Osteoblast (primary cell): ENCODE measurements around the gene ADARB2. TPM values are rescaled to one million over a fixed set of nuclear protein-coding genes. Genes with fewer than 3 reads are reported as not detected.
A peak's percentile ranks its signal among the peaks of the same experiment; 100 is the strongest.

Source experiments
- DNase-seq: peaks from one replicate; pipeline ENCODE4 v3.0.0; 2011; ENCODE audit warnings: low spot score, mixed read lengths; ENCODE audit not compliant: insufficient read length; ENCODE audit errors: missing footprints
- H2AFZ ChIP-seq: 2 replicates; pipeline ENCODE4 v1.6.0; 2011; ENCODE audit warnings: mild to moderate bottlenecking, low read length
- H3K27ac ChIP-seq: 2 replicates; pipeline ENCODE4 v1.5.1; 2011; ENCODE audit warnings: mild to moderate bottlenecking, low read depth, low read length, moderate library complexity
- H3K27me3 ChIP-seq: 2 replicates; pipeline ENCODE4 v1.6.0; 2012; ENCODE audit warnings: mild to moderate bottlenecking, control low read depth, inconsistent platforms, low read length, moderate library complexity; ENCODE audit not compliant: insufficient read depth
- H3K36me3 ChIP-seq: 2 replicates; pipeline ENCODE4 v1.5.1; 2011; ENCODE audit warnings: mild to moderate bottlenecking, low read length, control low read depth, moderate library complexity; ENCODE audit not compliant: insufficient read depth
- H3K4me1 ChIP-seq: 2 replicates; pipeline ENCODE4 v1.5.1; 2011; ENCODE audit warnings: mild to moderate bottlenecking, low read length, control low read depth, moderate library complexity; ENCODE audit not compliant: insufficient read depth
- H3K4me2 ChIP-seq: 2 replicates; pipeline ENCODE4 v1.6.0; 2011; ENCODE audit warnings: mild to moderate bottlenecking, low read length; ENCODE audit not compliant: insufficient read depth
- H3K4me3 ChIP-seq: fragments of 200-600 bp; sonication (generic); 3 replicates; pipeline ENCODE4 v1.5.1; 2012; ENCODE audit warnings: mild to moderate bottlenecking, low read length, inconsistent platforms; ENCODE audit not compliant: insufficient read depth
- H3K79me2 ChIP-seq: 2 replicates; pipeline ENCODE4 v1.6.0; 2012; ENCODE audit warnings: mild to moderate bottlenecking, low read length, control low read depth, inconsistent platforms; ENCODE audit not compliant: insufficient read depth
- H3K9me3 ChIP-seq: 2 replicates; pipeline ENCODE4 v1.5.1; 2011; ENCODE audit warnings: low read depth, low read length, control low read depth
- H4K20me1 ChIP-seq: 2 replicates; pipeline ENCODE4 v1.6.0; 2012; ENCODE audit warnings: mild to moderate bottlenecking, low read length, control low read depth; ENCODE audit not compliant: insufficient read depth
- CTCF ChIP-seq: IDR thresholded peaks from 2 replicates; pipeline ENCODE4 v1.5.1; 2011; ENCODE audit warnings: mild to moderate bottlenecking, low read depth, low read length, moderate library complexity; ENCODE audit errors: extremely low read depth
- total RNA-seq: library from RNA; depleted of rRNA; stranded (reverse); fragments of >200 nt; gene quantifications from 2 replicates; pipeline ENCODE4 v1.2.3, GENCODE V29; 2012

ADARB2 gene
- total RNA-seq, 1 donor, result not detected

GRCh38 chr10:1534820-1535219 is 202.5 kb downstream of the ADARB2 start:
- Histone ChIP-seq H3K27me3 (no peaks in the 10 kb centered on the region), H4K20me1 (no peaks in the 10 kb centered on the region), H2AFZ (no peak overlapping the region), H3K9me3 (no peaks in the 10 kb centered on the region), H3K4me1 (no peaks in the 10 kb centered on the region), H3K79me2 (no peaks in the 10 kb centered on the region), H3K36me3 (no peaks in the 10 kb centered on the region), H3K4me2 (no peak overlapping the region), H3K27ac (no peak overlapping the region), H3K4me3 (no peak overlapping the region)
- peak; percentile 6 for DNase-seq
- no peak for TF ChIP-seq CTCF

- TF ChIP-seq CTCF, result no peak
- H3K27ac ChIP-seq, result no peak overlapping the region
- no peaks in the 10 kb centered on the region for H3K79me2 ChIP-seq
- H3K4me3 ChIP-seq, result no peak overlapping the region
- H3K4me1 ChIP-seq, result no peaks in the 10 kb centered on the region
- no peak overlapping the region for H2AFZ ChIP-seq
- H3K9me3 ChIP-seq, result no peaks in the 10 kb centered on the region
- no peaks in the 10 kb centered on the region for H3K27me3 ChIP-seq
- H4K20me1 ChIP-seq, result no peaks in the 10 kb centered on the region
- H3K36me3 ChIP-seq, result no peaks in the 10 kb centered on the region
- peak; percentile 67 for DNase-seq
- no peak overlapping the region for H3K4me2 ChIP-seq
These were observed 204.7 kb downstream of the ADARB2 start for GRCh38 chr10:1532636-1533035.

GRCh38 chr10:1531883-1532597 is 205.3 kb downstream of the ADARB2 start:
- Histone ChIP-seq H3K27ac (no peak overlapping the region), H3K79me2 (no peaks in the 10 kb centered on the region), H3K4me3 (no peak overlapping the region), H2AFZ (no peak overlapping the region), H3K36me3 (no peaks in the 10 kb centered on the region), H4K20me1 (no peaks in the 10 kb centered on the region), H3K4me1 (no peaks in the 10 kb centered on the region), H3K4me2 (no peak overlapping the region), H3K9me3 (no peaks in the 10 kb centered on the region), H3K27me3 (no peaks in the 10 kb centered on the region)
- peak; percentile 3 for DNase-seq
- TF ChIP-seq CTCF, result no peak

DNA sequence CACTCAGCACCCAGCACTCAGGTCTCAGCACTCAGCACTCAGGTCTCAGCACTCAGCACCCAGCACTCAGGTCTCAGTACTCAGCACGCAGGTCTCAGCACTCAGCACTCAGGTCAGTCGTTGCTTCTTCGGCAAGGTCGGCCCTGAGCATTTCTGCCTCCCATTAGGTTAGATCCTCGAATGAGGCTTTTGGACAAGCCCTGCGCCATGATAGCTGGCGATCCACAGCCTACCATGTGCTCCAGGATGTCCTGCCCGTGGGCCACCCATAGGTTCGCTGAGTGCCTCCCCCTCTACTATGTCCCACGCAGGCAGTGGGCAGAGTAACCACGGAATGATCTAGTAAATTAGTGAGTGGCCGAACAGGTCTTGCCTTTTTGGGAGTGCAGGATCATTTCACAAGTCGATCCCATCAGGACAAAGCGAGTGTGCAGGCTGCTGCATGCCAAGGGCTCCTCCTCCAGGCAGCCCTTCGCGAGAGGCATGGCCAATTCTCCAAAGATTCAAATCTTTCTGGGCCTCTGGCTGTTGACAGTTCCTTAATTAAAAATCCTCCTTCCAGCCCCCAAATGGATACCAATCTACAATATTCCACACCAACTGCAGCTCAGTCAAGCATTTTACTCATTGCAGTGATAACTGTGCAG is 206.3 kb downstream of the ADARB2 start:
- no peak overlapping the region for H3K4me3 ChIP-seq
- H3K4me1 ChIP-seq, result no peaks in the 10 kb centered on the region
- no peak overlapping the region for H2AFZ ChIP-seq
- no peaks in the 10 kb centered on the region for H4K20me1 ChIP-seq
- H3K4me2 ChIP-seq, result no peak overlapping the region
- no peak for TF ChIP-seq CTCF
- H3K27ac ChIP-seq, result no peak overlapping the region
- no peaks in the 10 kb centered on the region for H3K27me3 ChIP-seq
- H3K9me3 ChIP-seq, result no peaks in the 10 kb centered on the region
- DNase-seq, result peak; percentile 56
- no peaks in the 10 kb centered on the region for H3K79me2 ChIP-seq
- H3K36me3 ChIP-seq, result no peaks in the 10 kb centered on the region
